Lower lobe of right lung (tissue), 2 donors: ENCODE results near the gene WDR43. TPM values are rescaled to one million over a fixed set of nuclear protein-coding genes. Genes with fewer than 3 reads are reported as not detected.
A peak's percentile ranks its signal among the peaks of the same experiment; 100 is the strongest.

Experiments used
- ATAC-seq, 2 donors: fragments of 200-7000 bp; cut with Tn5 transposase; one replicate each; pipeline ENCODE4 v1.9.1; 2020 to 2022; ENCODE audit warnings: mild to moderate bottlenecking in 2 of 2, moderate library complexity in 2 of 2
- DNase-seq: peaks from one replicate; pipeline ENCODE4 v3.0.0-alpha.2; 2020
- H3K27ac ChIP-seq: fragments of 200-600 bp; one replicate; pipeline ENCODE4 v1.8.0; 2022
- H3K27me3 ChIP-seq: fragments of 200-600 bp; one replicate; pipeline ENCODE4 v1.8.0; 2022; ENCODE audit warnings: low read depth
- H3K36me3 ChIP-seq: fragments of 200-600 bp; one replicate; pipeline ENCODE4 v1.8.0; 2022; ENCODE audit warnings: mild to moderate bottlenecking
- H3K4me1 ChIP-seq: fragments of 200-600 bp; one replicate; pipeline ENCODE4 v1.8.0; 2022
- H3K4me3 ChIP-seq: fragments of 200-600 bp; one replicate; pipeline ENCODE4 v1.8.0; 2022; ENCODE audit warnings: mild to moderate bottlenecking
- H3K9me3 ChIP-seq: fragments of 200-600 bp; one replicate; pipeline ENCODE4 v1.8.0; 2022
- intact Hi-C: fragments of 100-400 bp; cut with DNase I; formaldehyde crosslinking; loops from one replicate; pipeline ENCODE4 v1.11.0; 2022
- total RNA-seq: library from RNA; stranded (reverse); fragmentation: NEBNext Ultra II Directional; extraction: Animal tissue kit (Norgen Biotek cat#: 25700); gene quantifications from one replicate; pipeline ENCODE4 v1.2.1, GENCODE V29; 2021
- TF ChIP-seq, protein P1 (sequence below): fragments of 200-600 bp; IDR thresholded peaks from one replicate; pipeline ENCODE4 v1.8.0; 2022; ENCODE audit warnings: antibody characterized with exemption, mild to moderate bottlenecking
- donor health status: DM: no; HTN: yes; CAD: no; lungs with severe emphysema.

The WDR43 gene
- total RNA-seq, 1 donor from 2014 or later = 27.9 TPM

DNA sequence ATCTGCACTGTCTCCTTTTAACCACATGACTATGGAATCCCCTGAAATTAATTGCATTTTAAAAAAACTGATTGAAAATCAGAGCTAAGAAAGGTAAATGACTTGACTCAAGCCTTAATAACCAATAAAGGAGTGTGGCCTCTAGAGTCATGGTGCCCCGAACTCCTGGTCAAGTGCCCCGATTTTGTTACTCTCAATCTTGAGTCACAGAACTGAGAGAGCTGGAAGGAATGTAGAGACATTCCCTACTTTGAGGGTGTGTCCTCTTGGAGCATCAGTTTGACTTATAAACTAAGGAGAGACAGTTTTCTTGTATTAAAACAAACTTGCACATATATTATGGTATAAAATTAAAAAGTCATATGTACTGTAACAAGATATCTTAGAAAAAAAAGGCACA, 2.4 kb downstream of the WDR43 start:
- no peak overlapping the region for H3K27ac ChIP-seq
- H3K9me3 ChIP-seq = no peaks in the 10 kb centered on the region
- intact Hi-C loops = no loop called here
- H3K4me3 ChIP-seq = no peak overlapping the region
- H3K36me3 ChIP-seq = no peaks in the 10 kb centered on the region
- DNase-seq = no peak
- H3K4me1 ChIP-seq = peaks cover 30% of the 10 kb centered on the region
- TF ChIP-seq, protein P1, sequence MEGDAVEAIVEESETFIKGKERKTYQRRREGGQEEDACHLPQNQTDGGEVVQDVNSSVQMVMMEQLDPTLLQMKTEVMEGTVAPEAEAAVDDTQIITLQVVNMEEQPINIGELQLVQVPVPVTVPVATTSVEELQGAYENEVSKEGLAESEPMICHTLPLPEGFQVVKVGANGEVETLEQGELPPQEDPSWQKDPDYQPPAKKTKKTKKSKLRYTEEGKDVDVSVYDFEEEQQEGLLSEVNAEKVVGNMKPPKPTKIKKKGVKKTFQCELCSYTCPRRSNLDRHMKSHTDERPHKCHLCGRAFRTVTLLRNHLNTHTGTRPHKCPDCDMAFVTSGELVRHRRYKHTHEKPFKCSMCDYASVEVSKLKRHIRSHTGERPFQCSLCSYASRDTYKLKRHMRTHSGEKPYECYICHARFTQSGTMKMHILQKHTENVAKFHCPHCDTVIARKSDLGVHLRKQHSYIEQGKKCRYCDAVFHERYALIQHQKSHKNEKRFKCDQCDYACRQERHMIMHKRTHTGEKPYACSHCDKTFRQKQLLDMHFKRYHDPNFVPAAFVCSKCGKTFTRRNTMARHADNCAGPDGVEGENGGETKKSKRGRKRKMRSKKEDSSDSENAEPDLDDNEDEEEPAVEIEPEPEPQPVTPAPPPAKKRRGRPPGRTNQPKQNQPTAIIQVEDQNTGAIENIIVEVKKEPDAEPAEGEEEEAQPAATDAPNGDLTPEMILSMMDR = no peak
- no peak for ATAC-seq
- H3K27me3 ChIP-seq = no peaks in the 10 kb centered on the region

DNA sequence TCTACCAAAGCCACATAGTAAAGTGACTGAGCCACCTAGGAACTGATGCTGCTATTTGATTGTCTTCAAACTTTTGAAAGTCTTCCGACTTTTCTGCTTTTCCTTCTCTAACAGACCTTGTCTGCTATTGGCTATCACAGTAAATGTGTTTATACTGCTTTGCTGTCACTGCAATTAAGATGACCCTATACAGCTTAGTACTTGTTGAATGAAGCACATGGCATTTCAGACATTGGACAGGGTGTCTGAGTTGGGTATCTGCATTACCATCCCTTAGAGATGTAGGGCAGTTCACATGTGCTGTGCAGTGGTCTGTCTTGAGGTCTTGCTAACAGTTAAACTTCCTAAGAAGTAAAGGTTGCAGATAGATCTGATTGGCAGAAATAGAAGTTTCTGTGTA, 3.6 kb downstream of the WDR43 start:
- Histone ChIP-seq H3K4me1 (peaks cover 30% of the 10 kb centered on the region), H3K9me3 (no peaks in the 10 kb centered on the region), H3K36me3 (peaks cover 9% of the 10 kb centered on the region), H3K4me3 (no peak overlapping the region), H3K27ac (no peak overlapping the region), H3K27me3 (no peaks in the 10 kb centered on the region)
- intact Hi-C loops = no loop called here
- no peak for ATAC-seq
- TF ChIP-seq, protein P1 = no peak
- no peak for DNase-seq

DNA sequence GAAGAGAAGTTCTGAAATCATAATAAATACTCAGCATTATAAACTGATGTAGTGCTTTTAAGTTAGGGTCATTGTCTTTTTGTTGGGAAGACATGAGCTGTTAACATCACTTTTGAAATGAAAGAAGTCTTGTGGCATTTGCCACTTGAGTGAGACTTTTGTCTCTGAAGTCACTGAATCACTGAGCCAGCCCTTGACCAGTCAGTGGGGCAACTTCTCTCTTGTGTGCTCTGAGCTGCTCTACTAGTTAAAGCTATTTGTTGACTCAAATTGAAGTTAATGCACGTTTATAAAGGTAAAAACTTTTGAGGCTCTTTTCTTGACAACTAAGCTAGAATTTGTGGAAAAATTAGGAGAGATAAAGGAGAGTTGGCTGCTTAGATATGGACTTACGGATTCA, 6.7 kb downstream of the WDR43 start:
- no peak for ATAC-seq
- TF ChIP-seq, protein P1 = no peak
- H3K27ac ChIP-seq = no peak overlapping the region
- H3K36me3 ChIP-seq = peaks cover 24% of the 10 kb centered on the region
- H3K4me3 ChIP-seq = no peak overlapping the region
- no peaks in the 10 kb centered on the region for H3K9me3 ChIP-seq
- no peak for DNase-seq
- H3K27me3 ChIP-seq = no peaks in the 10 kb centered on the region
- intact Hi-C loops = no loop called here
- peaks cover 23% of the 10 kb centered on the region for H3K4me1 ChIP-seq

DNA sequence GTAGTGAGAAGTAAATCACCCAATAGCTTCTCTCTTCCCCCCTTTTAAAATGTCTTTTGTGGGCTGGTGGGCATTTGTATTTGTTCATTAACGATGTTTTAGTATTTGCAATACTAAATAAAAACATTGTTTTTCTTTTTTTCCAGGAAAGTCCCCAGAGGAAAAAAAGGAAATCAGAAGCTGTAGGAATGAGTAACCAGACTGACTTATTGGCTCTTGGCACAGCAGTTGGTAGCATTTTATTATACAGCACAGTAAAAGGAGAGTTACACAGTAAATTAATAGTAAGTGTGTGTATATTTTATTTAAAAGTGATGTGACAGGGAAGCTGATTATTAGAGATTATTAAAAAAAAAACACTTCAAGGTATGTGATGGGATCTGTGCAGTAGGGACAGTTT, 7.4 kb downstream of the WDR43 start:
- Histone ChIP-seq H3K27ac (no peak overlapping the region), H3K4me3 (no peak overlapping the region), H3K4me1 (peaks cover 16% of the 10 kb centered on the region), H3K27me3 (no peaks in the 10 kb centered on the region), H3K9me3 (no peaks in the 10 kb centered on the region), H3K36me3 (peaks cover 30% of the 10 kb centered on the region)
- DNase-seq (no peak), ATAC-seq (no peak)
- TF ChIP-seq, protein P1 = no peak
- intact Hi-C loops = no loop called here

DNA sequence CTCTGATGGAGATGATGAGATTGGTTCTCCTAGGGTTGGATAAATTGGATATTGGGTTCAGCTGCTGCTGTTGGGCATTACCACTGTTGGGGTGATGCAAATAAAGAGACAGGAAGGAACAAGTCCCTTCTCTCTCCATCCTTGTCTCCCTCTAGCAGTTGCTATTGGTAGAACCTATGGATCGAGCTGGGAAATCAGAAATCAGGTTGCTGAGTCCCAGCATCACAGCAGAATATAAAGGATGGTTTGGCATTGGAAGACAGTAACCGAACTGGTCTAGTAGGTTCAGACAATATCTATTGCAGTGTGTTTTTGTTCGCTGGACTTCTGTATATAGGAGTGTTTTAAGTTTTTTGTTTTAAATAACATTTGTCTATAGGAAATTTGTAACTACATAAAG, 8.1 kb downstream of the WDR43 start:
- Histone ChIP-seq H3K9me3 (no peaks in the 10 kb centered on the region), H3K36me3 (peaks cover 38% of the 10 kb centered on the region), H3K27me3 (no peaks in the 10 kb centered on the region), H3K27ac (no peak overlapping the region), H3K4me1 (peaks cover 10% of the 10 kb centered on the region), H3K4me3 (no peak overlapping the region)
- intact Hi-C loops = no loop called here
- DNase-seq = no peak
- TF ChIP-seq, protein P1 = no peak
- no peak for ATAC-seq

DNA sequence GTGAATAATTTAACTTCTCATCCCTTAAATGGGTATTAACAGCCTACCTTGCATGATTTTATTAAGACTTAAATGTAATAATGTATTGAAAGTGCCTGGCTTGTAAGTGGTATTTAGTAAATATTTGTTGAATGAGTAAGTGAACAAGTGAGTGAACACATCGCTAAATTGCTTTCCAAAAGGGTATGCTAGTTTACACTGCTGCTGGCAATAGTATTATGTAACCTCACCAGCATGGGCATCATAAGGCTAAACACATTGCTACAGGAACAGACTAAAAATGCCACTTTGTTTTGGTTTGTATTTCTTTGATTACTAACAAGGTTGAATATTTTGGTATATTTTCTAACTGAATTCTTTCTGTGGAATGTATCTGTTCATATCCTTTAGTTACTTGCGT, 9.8 kb downstream of the WDR43 start:
- DNase-seq (no peak), ATAC-seq (peak in 1 of 2 donors; percentile 69)
- no peak overlapping the region for H3K27ac ChIP-seq
- intact Hi-C loops = no loop called here
- TF ChIP-seq, protein P1 = no peak
- H3K4me1 ChIP-seq = no peaks in the 10 kb centered on the region
- no peaks in the 10 kb centered on the region for H3K27me3 ChIP-seq
- H3K4me3 ChIP-seq = no peak overlapping the region
- no peaks in the 10 kb centered on the region for H3K9me3 ChIP-seq
- peaks cover 55% of the 10 kb centered on the region for H3K36me3 ChIP-seq
